Right lobe of liver (tissue), 6 donors: ENCODE measurements around the gene PTPRCAP. TPM values are rescaled to one million over a fixed set of nuclear protein-coding genes. Genes with fewer than 3 reads are reported as not detected.
A peak's percentile ranks its signal among the peaks of the same experiment; 100 is the strongest.

Source experiments
- ATAC-seq, 4 donors: fragments of 200-7000 bp; cut with Tn5 transposase; one replicate each; pipeline ENCODE4 v1.9.1; 2020; ENCODE audit warnings: mild to moderate bottlenecking in 4 of 4, moderate library complexity in 4 of 4
- DNase-seq, 3 donors: peaks; one replicate each; pipeline ENCODE4 v3.0.0-alpha.2; 2020
- H3K27ac ChIP-seq, 3 donors: fragments of 200-600 bp; one replicate each; pipeline ENCODE4 v1.8.0; 2022
- H3K27me3 ChIP-seq, 2 donors: fragments of 200-600 bp; one replicate each; pipeline ENCODE4 v1.8.0; 2022
- H3K36me3 ChIP-seq, 4 donors: fragments of 200-600 bp; sonication (generic) in 1 of 4; one replicate each; pipeline versions ENCODE4 v1.5.1 to v1.8.0; 2017 to 2022; ENCODE audit warnings: control low read depth in 1 of 4
- H3K4me1 ChIP-seq, 4 donors: fragments of 200-600 bp; sonication (generic) in 1 of 4; one replicate each; pipeline versions ENCODE4 v1.5.1 to v1.8.0; 2017 to 2022; ENCODE audit warnings: control low read depth in 1 of 4
- H3K4me3 ChIP-seq, 3 donors: fragments of 200-600 bp; one replicate each; pipeline ENCODE4 v1.8.0; 2022
- H3K9me3 ChIP-seq, 4 donors: fragments of 200-600 bp; sonication (generic) in 1 of 4; one replicate each; pipeline versions ENCODE4 v1.5.1 to v1.8.0; 2017 to 2022; ENCODE audit warnings: control low read depth in 1 of 4
- POLR2A ChIP-seq: fragments of 450-650 bp; IDR thresholded peaks from one replicate; pipeline ENCODE4 v1.6.1; 2017; ENCODE audit warnings: antibody characterized with exemption, mild to moderate bottlenecking
- WGBS: methylation state at CpG from one replicate; pipeline ENCODE4 v1.1.6; 2018; ENCODE audit warnings: low coverage, low lambda C conversion rate; ENCODE audit not compliant: insufficient coverage; ENCODE audit errors: missing lambda C conversion rate; 5-methylcytosine and 5-hydroxymethylcytosine counted together
- intact Hi-C, 2 donors: fragments of 100-400 bp; cut with DNase I; formaldehyde crosslinking; loops; one replicate each; pipeline versions ENCODE4 v1.11.2 to v1.14.1; 2022
- total RNA-seq, 6 experiments: library from RNA; depleted of rRNA in 2 of 6; stranded (reverse); fragments of >200 nt in 2 of 6; fragmentation: NEBNext Ultra II Directional in 3 of 6; extraction: Animal tissue kit (Norgen Biotek cat#: 25700) in 3 of 6; gene quantifications; one replicate each; pipeline versions ENCODE4 v1.1.0 to v1.2.4, GENCODE V29; 2016 to 2023
- TF ChIP-seq, protein P1 (sequence below), 4 donors: fragments of 200-600 bp in 3 of 4; fragments of 450-650 bp in 1 of 4; IDR thresholded peaks; one replicate each; pipeline versions ENCODE4 v1.5.1 to v1.8.0; 2016 to 2022; ENCODE audit warnings: antibody characterized with exemption in 4 of 4, mild to moderate bottlenecking in 2 of 4
- donor health status: DM: no; HTN: yes; CAD: no.
- donor health status: DM: no; HTN: no; CAD: no.
- donor health status: DM: no; HTN: no; CAD: no.
- donor health status: DM: no; HTN: yes; CAD: no.
- donor health status: DM: no; HTN: yes; CAD: no.

The PTPRCAP gene
- total RNA-seq, 6 experiments from 2014 or later, result 0.72 to 2.8 (median 2.1) TPM

DNA sequence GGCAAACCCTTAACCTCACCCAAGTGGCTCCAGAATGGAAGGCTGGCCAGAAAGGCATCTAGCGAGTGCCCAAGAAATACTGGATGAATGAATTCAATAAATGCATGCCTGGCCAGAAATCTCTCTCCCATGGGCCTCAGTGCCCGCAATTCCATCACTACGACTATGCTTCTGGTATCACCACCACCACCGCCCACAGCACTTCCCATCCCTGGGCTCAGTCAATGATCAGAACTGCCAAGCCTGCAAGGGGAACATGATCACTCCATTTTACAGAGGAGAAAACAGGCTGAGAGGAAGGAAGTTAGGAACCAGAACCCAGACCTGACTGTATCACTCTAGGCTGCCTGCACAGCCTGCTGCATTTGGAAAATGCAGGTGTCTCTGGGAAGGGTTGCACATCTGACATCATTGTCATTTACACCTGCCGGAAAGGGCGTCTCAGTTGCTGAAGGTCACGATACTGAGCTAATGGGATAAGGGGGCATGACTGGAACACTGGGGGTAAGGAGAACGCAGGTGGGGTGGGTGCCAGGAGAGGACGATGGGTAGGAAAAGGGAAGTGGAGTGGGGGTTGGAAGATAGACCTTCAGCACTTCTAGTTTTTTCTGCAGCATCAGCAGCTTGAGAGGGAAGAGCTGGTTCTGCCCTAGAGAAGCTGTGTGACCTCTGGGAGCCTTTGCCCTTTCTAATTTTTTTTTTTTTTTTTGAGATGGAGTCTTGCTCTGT lies 11.8 kb upstream of the PTPRCAP start:
- Histone ChIP-seq H3K4me3 (no peak overlapping the region), H3K9me3 (no peaks in the 10 kb centered on the region), H3K4me1 (peaks cover 0 to 17% (median 0%) of the 10 kb centered on the region in 4 donors), H3K36me3 (no peaks in the 10 kb centered on the region), H3K27ac (no peak overlapping the region), H3K27me3 (no peaks in the 10 kb centered on the region)
- DNase-seq (no peak), ATAC-seq (peak; percentile 2 to 39 (median 20))
- WGBS, result 64% methylated on average over 8 of the region's 9 CpGs
- TF ChIP-seq, protein P1, sequence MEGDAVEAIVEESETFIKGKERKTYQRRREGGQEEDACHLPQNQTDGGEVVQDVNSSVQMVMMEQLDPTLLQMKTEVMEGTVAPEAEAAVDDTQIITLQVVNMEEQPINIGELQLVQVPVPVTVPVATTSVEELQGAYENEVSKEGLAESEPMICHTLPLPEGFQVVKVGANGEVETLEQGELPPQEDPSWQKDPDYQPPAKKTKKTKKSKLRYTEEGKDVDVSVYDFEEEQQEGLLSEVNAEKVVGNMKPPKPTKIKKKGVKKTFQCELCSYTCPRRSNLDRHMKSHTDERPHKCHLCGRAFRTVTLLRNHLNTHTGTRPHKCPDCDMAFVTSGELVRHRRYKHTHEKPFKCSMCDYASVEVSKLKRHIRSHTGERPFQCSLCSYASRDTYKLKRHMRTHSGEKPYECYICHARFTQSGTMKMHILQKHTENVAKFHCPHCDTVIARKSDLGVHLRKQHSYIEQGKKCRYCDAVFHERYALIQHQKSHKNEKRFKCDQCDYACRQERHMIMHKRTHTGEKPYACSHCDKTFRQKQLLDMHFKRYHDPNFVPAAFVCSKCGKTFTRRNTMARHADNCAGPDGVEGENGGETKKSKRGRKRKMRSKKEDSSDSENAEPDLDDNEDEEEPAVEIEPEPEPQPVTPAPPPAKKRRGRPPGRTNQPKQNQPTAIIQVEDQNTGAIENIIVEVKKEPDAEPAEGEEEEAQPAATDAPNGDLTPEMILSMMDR (IDR thresholded peaks at IDR 0.05), result no peak
- TF ChIP-seq POLR2A, result no peak
- intact Hi-C loops, result no loop called here

DNA sequence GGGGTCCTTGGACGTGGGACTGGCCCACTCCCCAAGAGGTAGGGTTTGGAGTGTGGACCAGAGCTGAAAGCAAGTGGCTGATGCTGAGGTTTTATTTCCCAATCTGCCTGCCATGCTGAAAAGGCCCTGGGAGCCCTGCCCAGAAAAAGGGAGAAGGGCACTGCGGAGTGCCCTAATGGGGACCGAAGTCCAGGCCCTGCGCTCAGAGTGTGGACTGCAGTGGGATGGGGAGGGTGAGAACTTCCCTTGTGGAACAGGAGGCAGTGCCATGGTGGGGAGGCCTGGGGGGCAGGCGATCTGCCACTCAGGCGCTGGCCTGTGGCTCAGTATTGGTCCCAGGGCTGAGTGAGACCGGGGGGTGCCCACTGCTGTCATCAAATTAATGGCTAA lies 10.7 kb upstream of the PTPRCAP start:
- intact Hi-C loops, result no loop called here
- DNase-seq (peak; percentile 73 to 86 (median 82)), ATAC-seq (peak; percentile 67 to 76 (median 73))
- Histone ChIP-seq H3K27me3 (no peaks in the 10 kb centered on the region), H3K4me1 (peaks cover 0 to 21% (median 0%) of the 10 kb centered on the region in 4 donors), H3K4me3 (no peak overlapping the region), H3K9me3 (no peaks in the 10 kb centered on the region), H3K27ac (peak overlapping the region in 1 of 3 donors; percentile 8), H3K36me3 (no peaks in the 10 kb centered on the region)
- 58% methylated on average over 6 of the region's 7 CpGs for WGBS
- no peak for TF ChIP-seq POLR2A
- TF ChIP-seq, protein P1 (IDR thresholded peaks at IDR 0.05), result no peak

- TF ChIP-seq, protein P1 (IDR thresholded peaks at IDR 0.05), result no peak
- TF ChIP-seq POLR2A, result no peak
- no peak overlapping the region for H3K27ac ChIP-seq
- 65% methylated on average over 4 of the region's 5 CpGs for WGBS
Measured at GRCh38 chr11:67445515-67445914, 8.0 kb upstream of the PTPRCAP start.

GRCh38 chr11:67442504-67443404 lies 5.3 kb upstream of the PTPRCAP start:
- 8% methylated on average over 7 of the region's 45 CpGs for WGBS
- intact Hi-C loops, result no loop called here
- peaks cover 0 to 20% (median 0%) of the 10 kb centered on the region in 4 donors for H3K4me1 ChIP-seq

More at GRCh38 chr11:67445515-67445914, 8.0 kb upstream of the PTPRCAP start:
- no peaks in the 10 kb centered on the region for H3K9me3 ChIP-seq
- H3K27me3 ChIP-seq, result no peaks in the 10 kb centered on the region
- peaks cover 0 to 28% (median 0%) of the 10 kb centered on the region in 4 donors for H3K4me1 ChIP-seq
- intact Hi-C loops, result no loop called here
- no peak overlapping the region for H3K4me3 ChIP-seq
- no peaks in the 10 kb centered on the region for H3K36me3 ChIP-seq
- DNase-seq (no peak), ATAC-seq (no peak)

More at GRCh38 chr11:67442504-67443404, 5.3 kb upstream of the PTPRCAP start:
- peak in 2 of 4 donors; percentile 0 to 1 for ATAC-seq
- DNase-seq, result no peak
- H3K27me3 ChIP-seq, result no peaks in the 10 kb centered on the region
- H3K27ac ChIP-seq, result peak overlapping the region; percentile 69 to 86 (median 76)
- TF ChIP-seq, protein P1 (IDR thresholded peaks at IDR 0.05), result no peak
- no peak for TF ChIP-seq POLR2A
- H3K9me3 ChIP-seq, result no peaks in the 10 kb centered on the region
- peaks cover 0 to 4% (median 0%) of the 10 kb centered on the region in 4 donors for H3K36me3 ChIP-seq
- H3K4me3 ChIP-seq, result peak overlapping the region; percentile 80 to 92 (median 88)
